T-helper 2 cell treated with Interferon-gamma antibody and Interleukin-4, amounts not matched to agents 100 ng/mL and 5 ng/mL, for 36 hours (primary cell): ENCODE data around the gene PTGIR. TPM values are rescaled to one million over a fixed set of nuclear protein-coding genes. Genes with fewer than 3 reads are reported as not detected.

Source experiments
- intact Hi-C: fragments of 100-400 bp; cut with micrococcal nuclease; formaldehyde crosslinking; loops from one replicate; pipeline ENCODE4 v1.15.1; 2023
- total RNA-seq: library from RNA; stranded (reverse); gene quantifications from 2 replicates; pipeline ENCODE4 v1.2.3, GENCODE V29; 2022

Gene PTGIR
- total RNA-seq, 1 donor from 2014 or later: 29.1 TPM

- intact Hi-C loops: loop anchor here (2.0 kb wide), 1 partner anchor 18 kb away; no protein-coding TSS in a partner anchor
Measured at GRCh38 chr19:46616631-46617322, 8.1 kb downstream of the PTGIR start.

- intact Hi-C loops: loop anchor here (2.0 kb wide), 1 partner anchor 19 kb away; no protein-coding TSS in a partner anchor
Measured at GRCh38 chr19:46615966-46616365, 8.9 kb downstream of the PTGIR start.

GRCh38 chr19:46614114-46614722 lies 10.7 kb downstream of the PTGIR start:
- intact Hi-C loops: loop anchor here (1.0 to 5.0 kb wide), 2 partner anchors 48 to 103 kb away; partner anchors contain the start of gene PRKD2

- intact Hi-C loops: loop anchor here (5.0 kb wide), 1 partner anchor 104 kb away; the partner anchor contains the start of gene PRKD2
Measured at GRCh38 chr19:46613525-46613924, 11.4 kb downstream of the PTGIR start.

GRCh38 chr19:46611776-46612175 lies 13.1 kb downstream of the PTGIR start:
- intact Hi-C loops: loop anchor here (1.0 to 5.0 kb wide), 2 partner anchors 11 to 106 kb away; partner anchors contain the start of gene PRKD2

- intact Hi-C loops: loop anchor here (1.0 to 5.0 kb wide), 2 partner anchors 11 to 106 kb away; partner anchors contain the start of gene PRKD2
Measured at GRCh38 chr19:46610851-46611770, 13.8 kb downstream of the PTGIR start.

- intact Hi-C loops: loop anchor here (5.0 kb wide), 1 partner anchor 107 kb away; the partner anchor contains the start of gene PRKD2
Measured at GRCh38 chr19:46610413-46610775, 14.5 kb downstream of the PTGIR start.

GRCh38 chr19:46609511-46610412 lies 15.1 kb downstream of the PTGIR start:
- intact Hi-C loops: loop anchor here (5.0 kb wide), 1 partner anchor 108 kb away; the partner anchor contains the start of gene PRKD2

- intact Hi-C loops: no loop called here
Measured at GRCh38 chr19:46608581-46609345, 16.1 kb downstream of the PTGIR start.

- intact Hi-C loops: no loop called here
Measured at GRCh38 chr19:46608178-46608577, 16.7 kb downstream of the PTGIR start.

GRCh38 chr19:46607448-46607841 lies 17.4 kb downstream of the PTGIR start:
- intact Hi-C loops: no loop called here

GRCh38 chr19:46606681-46607447 lies 18.0 kb downstream of the PTGIR start:
- intact Hi-C loops: no loop called here

- intact Hi-C loops: no loop called here
Measured at GRCh38 chr19:46606019-46606418, 18.9 kb downstream of the PTGIR start.

GRCh38 chr19:46605356-46605821 lies 19.5 kb downstream of the PTGIR start:
- intact Hi-C loops: no loop called here

- intact Hi-C loops: loop anchor here (5.0 kb wide), 1 partner anchor 78 kb away; no protein-coding TSS in a partner anchor
Measured at GRCh38 chr19:46604781-46605355, 20.0 kb downstream of the PTGIR start.

GRCh38 chr19:46603752-46604231 lies 21.1 kb downstream of the PTGIR start:
- intact Hi-C loops: loop anchor here (5.0 kb wide), 1 partner anchor 76 kb away; no protein-coding TSS in a partner anchor

GRCh38 chr19:46603195-46603637 lies 21.7 kb downstream of the PTGIR start:
- intact Hi-C loops: loop anchor here (5.0 kb wide), 1 partner anchor 76 kb away; no protein-coding TSS in a partner anchor
